Measurements from ENCODE around the gene A4GNT. TPM values are rescaled to one million over a fixed set of nuclear protein-coding genes. Genes with fewer than 3 reads are reported as not detected.
A peak's percentile ranks its signal among the peaks of the same experiment; 100 is the strongest.

Gene A4GNT
- not detected for total RNA-seq

- Histone ChIP-seq H3K9me3 (no peaks in the 10 kb centered on the region), H3K27me3 (no peaks in the 10 kb centered on the region), H3K4me3 (no peak within 1 kb of the TSS), H3K4me1 (no peaks in the 10 kb centered on the region), H3K27ac (no peak within 1 kb of the TSS), H3K36me3 (no peaks in the 10 kb centered on the region)
- intact Hi-C loops (cut with DNase I) = no loop called here
- no peak for DNase-seq (ENCODE audit: extremely low spot score in 2 of 2)
- TF ChIP-seq POLR2A (IDR thresholded peaks at IDR 0.05) = no peak
- TF ChIP-seq, protein P1, sequence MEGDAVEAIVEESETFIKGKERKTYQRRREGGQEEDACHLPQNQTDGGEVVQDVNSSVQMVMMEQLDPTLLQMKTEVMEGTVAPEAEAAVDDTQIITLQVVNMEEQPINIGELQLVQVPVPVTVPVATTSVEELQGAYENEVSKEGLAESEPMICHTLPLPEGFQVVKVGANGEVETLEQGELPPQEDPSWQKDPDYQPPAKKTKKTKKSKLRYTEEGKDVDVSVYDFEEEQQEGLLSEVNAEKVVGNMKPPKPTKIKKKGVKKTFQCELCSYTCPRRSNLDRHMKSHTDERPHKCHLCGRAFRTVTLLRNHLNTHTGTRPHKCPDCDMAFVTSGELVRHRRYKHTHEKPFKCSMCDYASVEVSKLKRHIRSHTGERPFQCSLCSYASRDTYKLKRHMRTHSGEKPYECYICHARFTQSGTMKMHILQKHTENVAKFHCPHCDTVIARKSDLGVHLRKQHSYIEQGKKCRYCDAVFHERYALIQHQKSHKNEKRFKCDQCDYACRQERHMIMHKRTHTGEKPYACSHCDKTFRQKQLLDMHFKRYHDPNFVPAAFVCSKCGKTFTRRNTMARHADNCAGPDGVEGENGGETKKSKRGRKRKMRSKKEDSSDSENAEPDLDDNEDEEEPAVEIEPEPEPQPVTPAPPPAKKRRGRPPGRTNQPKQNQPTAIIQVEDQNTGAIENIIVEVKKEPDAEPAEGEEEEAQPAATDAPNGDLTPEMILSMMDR (IDR thresholded peaks at IDR 0.05) = no peak
- no peak for TF ChIP-seq POLR2AphosphoS5 (IDR thresholded peaks at IDR 0.05; ENCODE audit: insufficient read depth in 1 of 2, low read depth in 1 of 2)
Measured at GRCh38 chr3:138132239-138132638, at the start of gene A4GNT. Gene A4GNT, minus strand, starts transcription at chr3:138132390. Its CDS starts 1,134 bp downstream, at chr3:138131256.

GRCh38 chr3:138180375-138181029, 48.3 kb upstream of the A4GNT start:
- Histone ChIP-seq H3K36me3 (no peaks in the 10 kb centered on the region), H3K9me3 (no peaks in the 10 kb centered on the region), H3K4me3 (no peak overlapping the region), H3K4me1 (no peaks in the 10 kb centered on the region), H3K27me3 (no peaks in the 10 kb centered on the region), H3K27ac (no peak overlapping the region)
- intact Hi-C loops (cut with DNase I) = no loop called here
- DNase-seq (ENCODE audit: extremely low spot score in 2 of 2) = no peak
- TF ChIP-seq POLR2A (IDR thresholded peaks at IDR 0.05) (no peak), POLR2AphosphoS5 (IDR thresholded peaks at IDR 0.05; ENCODE audit: insufficient read depth in 1 of 2, low read depth in 1 of 2) (no peak)
- TF ChIP-seq, protein P1 (IDR thresholded peaks at IDR 0.05) = no peak

DNA sequence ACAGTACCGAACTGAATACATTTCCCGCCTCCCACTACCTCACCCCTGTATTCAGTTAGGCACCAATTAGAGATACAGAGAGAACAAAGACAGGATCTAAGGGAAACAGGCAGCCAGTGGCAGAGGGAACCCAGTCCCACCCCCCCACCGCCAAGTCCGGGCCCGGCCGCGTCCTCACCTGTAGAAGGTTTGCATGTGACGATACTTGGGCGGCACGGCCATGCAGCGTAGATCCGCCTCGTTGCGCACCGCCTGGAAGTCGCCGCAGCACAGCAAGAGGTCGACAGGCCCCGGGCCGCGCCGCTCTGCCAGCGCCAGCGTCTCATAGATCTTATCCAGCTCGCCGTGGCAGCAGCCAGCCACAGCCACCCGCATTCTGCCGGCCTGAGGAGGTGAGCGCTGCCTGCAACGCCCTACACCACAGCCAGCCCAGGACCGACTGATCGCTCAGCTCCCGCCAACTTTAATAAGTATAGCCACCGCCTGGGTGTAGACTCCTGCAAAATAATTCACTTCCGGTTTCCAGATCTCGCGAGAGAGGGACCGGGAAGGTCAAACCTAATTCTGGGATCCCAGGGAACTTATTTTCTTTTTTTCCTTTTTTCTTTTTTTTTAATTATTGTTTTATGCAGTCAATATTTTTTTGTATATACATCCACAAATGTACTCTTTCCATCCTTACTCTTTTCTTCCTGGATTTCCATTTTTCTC, 42.4 kb upstream of the A4GNT start, which contains the start of gene DBR1:
Gene DBR1, minus strand, starts transcription at position 501 of the 711 bp plus-strand sequence. Its CDS starts 126 bp downstream, at position 375.
- peak within 1 kb of the TSS; percentile 80 to 93 for H3K4me3 ChIP-seq
- H3K27ac ChIP-seq = peak within 1 kb of the TSS; percentile 87
- H3K36me3 ChIP-seq = peaks cover 0 to 3% of the 10 kb centered on the region in 2 donors
- intact Hi-C loops (cut with DNase I) = no loop called here
- H3K4me1 ChIP-seq = peaks cover 20% of the 10 kb centered on the region
- H3K27me3 ChIP-seq = no peaks in the 10 kb centered on the region
- H3K9me3 ChIP-seq = no peaks in the 10 kb centered on the region
- DNase-seq (ENCODE audit: extremely low spot score in 2 of 2) = peak in 1 of 2 donors; percentile 88
- TF ChIP-seq POLR2A (IDR thresholded peaks at IDR 0.05) (peak in 1 of 2 donors; percentile 27), POLR2AphosphoS5 (IDR thresholded peaks at IDR 0.05; ENCODE audit: insufficient read depth in 1 of 2, low read depth in 1 of 2) (peak; percentile 80 to 84)
- TF ChIP-seq, protein P1 (IDR thresholded peaks at IDR 0.05) = peak in 1 of 3 experiments; percentile 29

DNA sequence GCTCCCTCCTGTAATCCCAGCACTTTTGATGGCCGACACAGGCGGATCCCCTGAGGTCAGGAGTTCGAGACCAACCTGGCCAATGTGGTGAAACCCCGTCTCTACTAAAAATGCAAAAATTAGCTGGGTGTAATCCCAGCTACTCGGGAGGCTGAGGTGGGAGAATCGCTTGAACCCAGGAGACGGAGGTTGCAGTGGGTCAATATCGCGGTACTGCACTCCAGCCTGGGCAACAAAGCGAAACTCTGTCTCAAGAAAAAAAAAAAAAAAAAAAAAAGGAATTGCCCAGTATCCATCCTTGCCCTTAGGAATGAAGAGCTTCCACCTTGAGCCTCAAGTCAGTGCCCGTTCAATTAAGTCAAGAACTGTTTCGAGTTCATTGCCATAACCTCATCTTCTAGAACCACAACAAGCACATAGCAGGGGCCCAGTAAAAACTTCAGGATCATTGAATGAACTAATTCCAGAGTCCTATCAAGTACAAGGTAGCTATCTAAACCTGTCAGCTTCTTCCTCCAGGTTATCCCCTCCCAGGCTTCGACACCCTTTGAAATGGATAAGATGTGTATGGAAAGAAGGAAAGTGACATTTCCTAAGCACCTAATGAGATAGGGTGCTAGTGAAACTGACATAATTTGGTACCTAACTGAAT, 41.7 kb upstream of the A4GNT start:
- no peak for DNase-seq (ENCODE audit: extremely low spot score in 2 of 2)
- TF ChIP-seq, protein P1 (IDR thresholded peaks at IDR 0.05) = no peak
- TF ChIP-seq POLR2A (IDR thresholded peaks at IDR 0.05) = no peak
- Histone ChIP-seq H3K9me3 (no peaks in the 10 kb centered on the region), H3K36me3 (peaks cover 0 to 8% of the 10 kb centered on the region in 2 donors), H3K27me3 (no peaks in the 10 kb centered on the region), H3K4me1 (peaks cover 20% of the 10 kb centered on the region), H3K4me3 (peak overlapping the region; percentile 80 to 93), H3K27ac (peak overlapping the region; percentile 87)
- intact Hi-C loops (cut with DNase I) = no loop called here

Data from vagina (tissue), 2 donors.